Type B pancreatic cell (in vitro differentiated cells): Measurements from ENCODE around the gene TMEM256. TPM values are rescaled to one million over a fixed set of nuclear protein-coding genes. Genes with fewer than 3 reads are reported as not detected.

Experiments
- DNase-seq: peaks from one replicate; pipeline ENCODE4 v3.0.0; 2021; ENCODE audit warnings: mixed read lengths; ENCODE audit not compliant: unreplicated experiment; ENCODE audit errors: extremely low spot score
- H3K27ac Mint-ChIP-seq: 2 replicates; pipeline ENCODE4 v1.8.0; 2021; ENCODE audit warnings: mild to moderate bottlenecking, mixed read lengths
- H3K27me3 Mint-ChIP-seq: 2 replicates; pipeline ENCODE4 v1.8.0; 2021; ENCODE audit warnings: mixed read lengths
- H3K36me3 Mint-ChIP-seq: 2 replicates; pipeline ENCODE4 v1.8.0; 2021; ENCODE audit warnings: mixed read lengths
- H3K4me1 Mint-ChIP-seq: one replicate; pipeline ENCODE4 v1.8.0; 2021; ENCODE audit warnings: mixed read lengths; ENCODE audit not compliant: unreplicated experiment
- H3K4me3 Mint-ChIP-seq: 2 replicates; pipeline ENCODE4 v1.8.0; 2021; ENCODE audit warnings: mild to moderate bottlenecking, mixed read lengths
- H3K9me3 Mint-ChIP-seq: 2 replicates; pipeline ENCODE4 v1.8.0; 2021; ENCODE audit warnings: mixed read lengths
- CTCF ChIP-seq: fragments of 200-600 bp; sonication (generic); conservative IDR thresholded peaks from 2 replicates; pipeline ENCODE4 v1.5.0; 2021; ENCODE audit warnings: antibody characterized with exemption, mild to moderate bottlenecking
- total RNA-seq: library from RNA; stranded (reverse); gene quantifications from 2 replicates; pipeline ENCODE4 v1.2.1, GENCODE V29; 2021; ENCODE audit warnings: low replicate concordance

TMEM256 gene
- total RNA-seq, 1 donor from 2014 or later = 89.8 TPM

DNA sequence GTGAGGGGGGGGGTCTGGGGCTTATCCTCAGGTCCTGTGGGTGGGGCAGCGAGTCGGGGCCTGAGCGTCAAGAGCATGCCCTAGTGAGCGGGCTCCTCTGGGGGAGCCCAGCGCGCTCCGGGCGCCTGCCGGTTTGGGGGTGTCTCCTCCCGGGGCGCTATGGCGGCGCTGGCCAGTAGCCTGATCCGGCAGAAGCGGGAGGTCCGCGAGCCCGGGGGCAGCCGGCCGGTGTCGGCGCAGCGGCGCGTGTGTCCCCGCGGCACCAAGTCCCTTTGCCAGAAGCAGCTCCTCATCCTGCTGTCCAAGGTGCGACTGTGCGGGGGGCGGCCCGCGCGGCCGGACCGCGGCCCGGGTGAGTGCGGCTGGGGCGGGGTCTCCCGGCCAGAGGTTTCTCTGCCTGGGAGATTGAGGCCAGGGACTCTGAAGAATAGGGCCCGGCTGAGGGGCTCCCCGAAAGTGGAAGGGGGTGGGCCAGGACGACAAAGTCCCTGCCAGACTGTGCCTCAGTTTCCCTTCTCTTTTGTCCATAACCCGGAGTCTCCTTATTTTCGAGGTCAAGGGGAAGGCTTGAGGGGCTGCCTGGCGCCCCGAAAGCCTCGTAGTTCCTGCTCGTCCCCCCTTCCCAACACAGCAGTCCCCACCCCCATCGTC lies 35.7 kb upstream of the TMEM256 start, which contains the start of gene FGF11:
Gene FGF11 (plus strand): TSS at position 51 of the 651 bp plus-strand sequence. CDS start 109 bp downstream, at position 160.
- no peak for DNase-seq
- peak within 1 kb of the TSS; percentile 86 for H3K27ac Mint-ChIP-seq
- H3K4me3 Mint-ChIP-seq = peak within 1 kb of the TSS; percentile 93
- H3K4me1 Mint-ChIP-seq = peaks cover 30% of the 10 kb centered on the region
- peaks cover 64% of the 10 kb centered on the region for H3K27me3 Mint-ChIP-seq
- H3K36me3 Mint-ChIP-seq = peaks cover 4% of the 10 kb centered on the region
- no peak for TF ChIP-seq CTCF
- H3K9me3 Mint-ChIP-seq = no peaks in the 10 kb centered on the region

- peak overlapping the region; percentile 92 for H3K4me3 Mint-ChIP-seq
- peaks cover 30% of the 10 kb centered on the region for H3K4me1 Mint-ChIP-seq
- H3K36me3 Mint-ChIP-seq = peaks cover 4% of the 10 kb centered on the region
- peak overlapping the region; percentile 86 for H3K27ac Mint-ChIP-seq
- H3K9me3 Mint-ChIP-seq = no peaks in the 10 kb centered on the region
- H3K27me3 Mint-ChIP-seq = peaks cover 60% of the 10 kb centered on the region
- TF ChIP-seq CTCF = no peak
- no peak for DNase-seq
Observed at GRCh38 chr17:7438656-7439460, 35.0 kb upstream of the TMEM256 start.

- Mint-ChIP-seq H3K36me3 (peaks cover 4% of the 10 kb centered on the region), H3K9me3 (no peaks in the 10 kb centered on the region), H3K4me1 (peaks cover 30% of the 10 kb centered on the region), H3K27me3 (peaks cover 53% of the 10 kb centered on the region), H3K27ac (peak overlapping the region; percentile 97), H3K4me3 (peak overlapping the region; percentile 92)
- TF ChIP-seq CTCF = no peak
- no peak for DNase-seq
Observed at GRCh38 chr17:7437950-7438614, 34.2 kb upstream of the TMEM256 start.

GRCh38 chr17:7437369-7437863 lies 33.5 kb upstream of the TMEM256 start:
- TF ChIP-seq CTCF = no peak
- H3K9me3 Mint-ChIP-seq = no peaks in the 10 kb centered on the region
- peak overlapping the region; percentile 99 for H3K27ac Mint-ChIP-seq
- peaks cover 30% of the 10 kb centered on the region for H3K4me1 Mint-ChIP-seq
- no peak for DNase-seq
- peaks cover 4% of the 10 kb centered on the region for H3K36me3 Mint-ChIP-seq
- peak overlapping the region; percentile 93 for H3K4me3 Mint-ChIP-seq
- H3K27me3 Mint-ChIP-seq = peaks cover 49% of the 10 kb centered on the region

GRCh38 chr17:7436556-7437368 lies 32.9 kb upstream of the TMEM256 start:
- H3K27ac Mint-ChIP-seq = peak overlapping the region; percentile 99
- H3K4me1 Mint-ChIP-seq = peaks cover 28% of the 10 kb centered on the region

More at GRCh38 chr17:7436556-7437368, 32.9 kb upstream of the TMEM256 start:
- peak; percentile 84 for DNase-seq
- TF ChIP-seq CTCF = peak; percentile 77
- Mint-ChIP-seq H3K27me3 (peaks cover 46% of the 10 kb centered on the region), H3K9me3 (no peaks in the 10 kb centered on the region), H3K36me3 (peaks cover 4% of the 10 kb centered on the region), H3K4me3 (peak overlapping the region; percentile 93)
